Lung (tissue), 12 donors: Measurements from ENCODE around the gene CNGB1. TPM values are rescaled to one million over a fixed set of nuclear protein-coding genes. Genes with fewer than 3 reads are reported as not detected.
"Not testable (repeated sequence)": the region's sequence is repeated elsewhere in the genome, so short reads cannot be mapped to it uniquely, and the experiment has no call there.

Experiments used
- ATAC-seq: fragments of 200-7000 bp; cut with Tn5 transposase; one replicate; pipeline ENCODE4 v1.9.1; 2020; ENCODE audit warnings: moderate number of reproducible peaks; ENCODE audit not compliant: insufficient read depth, low FRiP score
- DNase-seq, 3 donors: peaks; one replicate each; pipeline ENCODE4 v3.0.0-alpha.2; 2013 to 2017
- H3K27ac ChIP-seq, 2 donors: one replicate each; pipeline ENCODE4 v1.5.1; 2013; ENCODE audit warnings: mild to moderate bottlenecking in 2 of 2, moderate library complexity in 2 of 2, control low read depth in 1 of 2, inconsistent platforms in 1 of 2, low read depth in 1 of 2, low read length in 1 of 2
- H3K27me3 ChIP-seq, 3 donors: one replicate each; pipeline ENCODE4 v1.5.1; 2013; ENCODE audit warnings: low read length in 2 of 3; ENCODE audit not compliant: control insufficient read depth in 3 of 3, insufficient read depth in 3 of 3
- H3K36me3 ChIP-seq, 4 donors: one replicate each; pipeline ENCODE4 v1.5.1; 2013; ENCODE audit warnings: low read length in 4 of 4, mild to moderate bottlenecking in 1 of 4, moderate library complexity in 1 of 4; ENCODE audit not compliant: control insufficient read depth in 4 of 4, insufficient read depth in 4 of 4
- H3K4me1 ChIP-seq, 5 donors: one replicate each; pipeline ENCODE4 v1.5.1; 2013; ENCODE audit warnings: low read length in 5 of 5, mild to moderate bottlenecking in 2 of 5, moderate library complexity in 1 of 5; ENCODE audit not compliant: control insufficient read depth in 5 of 5, insufficient read depth in 5 of 5
- H3K4me3 ChIP-seq: one replicate; pipeline ENCODE4 v1.5.1; 2013; ENCODE audit warnings: mild to moderate bottlenecking, control low read depth, moderate library complexity
- H3K9ac ChIP-seq, 2 donors: one replicate each; pipeline ENCODE4 v1.5.1; 2013; ENCODE audit warnings: low read length in 2 of 2, control low read depth in 1 of 2; ENCODE audit not compliant: insufficient read depth in 1 of 2
- H3K9me3 ChIP-seq, 4 donors: one replicate each; pipeline ENCODE4 v1.5.1; 2013; ENCODE audit warnings: low read length in 3 of 4, mild to moderate bottlenecking in 1 of 4, moderate library complexity in 1 of 4; ENCODE audit not compliant: control insufficient read depth in 4 of 4, insufficient read depth in 3 of 4
- CTCF ChIP-seq: IDR thresholded peaks from 2 replicates; pipeline ENCODE4 v1.5.1; 2012; ENCODE audit warnings: mild to moderate bottlenecking; ENCODE audit errors: control extremely low read depth, extremely low read depth
- WGBS, 2 donors: extraction: QIAGEN DNeasy Blood & Tissue Kit; methylation state at CpG; one replicate each; pipeline ENCODE4 v1.1.7; 2013; 5-methylcytosine and 5-hydroxymethylcytosine counted together
- polyA plus RNA-seq, 2 donors: library from polyadenylated mRNA; stranded (reverse); fragments of 200-250 nt; gene quantifications; one replicate each; pipeline ENCODE4 v1.2.1, GENCODE V29; 2013
- total RNA-seq, 2 donors: library from RNA; depleted of rRNA in 1 of 2; stranded (reverse); fragments of >200 nt in 1 of 2; gene quantifications; one replicate each; pipeline ENCODE4 v1.2.1, GENCODE V29; 2014 to 2021
- donor health status: control.
- donor health status: control.
- donor health status: Bipolar disorder and iron deficiency.
- donor health status: healthy.
- donor health status: DM: yes; HTN: yes; CAD: no.

The CNGB1 gene
- total and polyA plus RNA-seq, 4 donors = 0.14 to 0.43 (median 0.19) TPM

GRCh38 chr16:57852189-57852588, 118.7 kb downstream of the CNGB1 start:
- Histone ChIP-seq H3K4me1 (no peaks in the 10 kb centered on the region), H3K36me3 (no peaks in the 10 kb centered on the region), H3K27ac (no peak overlapping the region), H3K4me3 (no peak overlapping the region), H3K9me3 (peaks cover 0 to 6% (median 2%) of the 10 kb centered on the region in 4 donors), H3K9ac (no peak overlapping the region), H3K27me3 (no peaks in the 10 kb centered on the region)
- TF ChIP-seq CTCF = no peak
- WGBS, 2 donors = 82 to 87% methylated on average over 5 of the region's 5 CpGs
- DNase-seq (no peak), ATAC-seq (no peak)

GRCh38 chr16:57848181-57848580, 122.7 kb downstream of the CNGB1 start:
- 91 to 98% methylated on average over 5 of the region's 5 CpGs for WGBS, 2 donors
- H3K27me3 ChIP-seq = no peaks in the 10 kb centered on the region
- no peak for DNase-seq
- no peak overlapping the region for H3K27ac ChIP-seq
- no peak for TF ChIP-seq CTCF
- no peaks in the 10 kb centered on the region for H3K9me3 ChIP-seq
- H3K36me3 ChIP-seq = no peaks in the 10 kb centered on the region
- no peak overlapping the region for H3K9ac ChIP-seq
- no peak overlapping the region for H3K4me3 ChIP-seq
- no peak for ATAC-seq
- H3K4me1 ChIP-seq = no peaks in the 10 kb centered on the region

- H3K27ac ChIP-seq, H3K4me3 ChIP-seq, H3K9ac ChIP-seq, ATAC-seq, H3K4me1 ChIP-seq, DNase-seq, H3K36me3 ChIP-seq, H3K9me3 ChIP-seq, H3K27me3 ChIP-seq: not testable (repeated sequence)
- WGBS, 2 donors = 75 to 77% methylated on average over 6 of the region's 6 CpGs
These were observed 124.0 kb downstream of the CNGB1 start for GRCh38 chr16:57846931-57847330.

- Histone ChIP-seq H3K27ac (no peak overlapping the region), H3K36me3 (no peaks in the 10 kb centered on the region), H3K9me3 (no peaks in the 10 kb centered on the region), H3K9ac (no peak overlapping the region), H3K4me1 (no peaks in the 10 kb centered on the region), H3K27me3 (no peaks in the 10 kb centered on the region), H3K4me3 (no peak overlapping the region)
- TF ChIP-seq CTCF = no peak
- no peak for ATAC-seq
- WGBS, 2 donors = 72 to 79% methylated on average over 9 of the region's 9 CpGs
- no peak for DNase-seq
These were observed 124.7 kb downstream of the CNGB1 start for GRCh38 chr16:57846078-57846697.
